ENCODE results near the gene ADORA1.
A peak's percentile ranks its signal among the peaks of the same experiment; 100 is the strongest.

Gene ADORA1

DNA sequence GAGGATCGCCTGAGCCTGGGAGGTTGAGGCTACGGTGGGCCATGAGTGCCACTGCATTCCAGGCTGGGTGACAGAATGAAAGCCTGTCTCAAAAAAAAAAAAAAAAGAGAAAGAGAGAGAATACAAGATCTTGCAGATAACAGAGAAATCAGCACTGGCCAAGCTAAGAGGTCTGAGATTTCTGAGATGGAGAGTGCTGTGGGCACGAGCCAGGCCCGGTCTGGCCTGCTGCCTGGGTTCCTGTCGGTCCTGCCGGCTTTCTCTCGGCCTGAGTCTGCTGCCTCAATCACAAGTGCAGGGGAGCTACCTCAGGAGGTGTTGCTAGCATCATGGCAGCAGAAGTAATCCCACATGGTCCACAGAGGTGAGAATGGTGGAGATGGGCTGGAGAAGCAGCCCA, 19.0 kb downstream of the ADORA1 start:
- H3K4me3 ChIP-seq (replicated peaks; ENCODE audit: insufficient read depth, low read length): no peak overlapping the region
- H3K27me3 ChIP-seq (ENCODE audit: insufficient read depth, poor library complexity, severe bottlenecking): no peaks in the 10 kb centered on the region
- no peak overlapping the region for H3K27ac ChIP-seq (replicated peaks)
- no peak for DNase-seq (ENCODE audit: low read depth in 1 of 2, low spot score in 1 of 2)
- TF ChIP-seq CTCF (IDR thresholded peaks at IDR 0.05; ENCODE audit: insufficient read depth, low read length) (no peak), GABPA (IDR thresholded peaks at IDR 0.05; ENCODE audit: low read depth) (no peak), POLR2AphosphoS5 (IDR thresholded peaks at IDR 0.05; ENCODE audit: low read depth) (no peak), SPI1 (IDR thresholded peaks at IDR 0.05; ENCODE audit: borderline replicate concordance, low read depth) (no peak)
- TF ChIP-seq, protein P1, sequence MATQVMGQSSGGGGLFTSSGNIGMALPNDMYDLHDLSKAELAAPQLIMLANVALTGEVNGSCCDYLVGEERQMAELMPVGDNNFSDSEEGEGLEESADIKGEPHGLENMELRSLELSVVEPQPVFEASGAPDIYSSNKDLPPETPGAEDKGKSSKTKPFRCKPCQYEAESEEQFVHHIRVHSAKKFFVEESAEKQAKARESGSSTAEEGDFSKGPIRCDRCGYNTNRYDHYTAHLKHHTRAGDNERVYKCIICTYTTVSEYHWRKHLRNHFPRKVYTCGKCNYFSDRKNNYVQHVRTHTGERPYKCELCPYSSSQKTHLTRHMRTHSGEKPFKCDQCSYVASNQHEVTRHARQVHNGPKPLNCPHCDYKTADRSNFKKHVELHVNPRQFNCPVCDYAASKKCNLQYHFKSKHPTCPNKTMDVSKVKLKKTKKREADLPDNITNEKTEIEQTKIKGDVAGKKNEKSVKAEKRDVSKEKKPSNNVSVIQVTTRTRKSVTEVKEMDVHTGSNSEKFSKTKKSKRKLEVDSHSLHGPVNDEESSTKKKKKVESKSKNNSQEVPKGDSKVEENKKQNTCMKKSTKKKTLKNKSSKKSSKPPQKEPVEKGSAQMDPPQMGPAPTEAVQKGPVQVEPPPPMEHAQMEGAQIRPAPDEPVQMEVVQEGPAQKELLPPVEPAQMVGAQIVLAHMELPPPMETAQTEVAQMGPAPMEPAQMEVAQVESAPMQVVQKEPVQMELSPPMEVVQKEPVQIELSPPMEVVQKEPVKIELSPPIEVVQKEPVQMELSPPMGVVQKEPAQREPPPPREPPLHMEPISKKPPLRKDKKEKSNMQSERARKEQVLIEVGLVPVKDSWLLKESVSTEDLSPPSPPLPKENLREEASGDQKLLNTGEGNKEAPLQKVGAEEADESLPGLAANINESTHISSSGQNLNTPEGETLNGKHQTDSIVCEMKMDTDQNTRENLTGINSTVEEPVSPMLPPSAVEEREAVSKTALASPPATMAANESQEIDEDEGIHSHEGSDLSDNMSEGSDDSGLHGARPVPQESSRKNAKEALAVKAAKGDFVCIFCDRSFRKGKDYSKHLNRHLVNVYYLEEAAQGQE (IDR thresholded peaks at IDR 0.05; ENCODE audit: insufficient replicate concordance, low read depth): no peak

DNA sequence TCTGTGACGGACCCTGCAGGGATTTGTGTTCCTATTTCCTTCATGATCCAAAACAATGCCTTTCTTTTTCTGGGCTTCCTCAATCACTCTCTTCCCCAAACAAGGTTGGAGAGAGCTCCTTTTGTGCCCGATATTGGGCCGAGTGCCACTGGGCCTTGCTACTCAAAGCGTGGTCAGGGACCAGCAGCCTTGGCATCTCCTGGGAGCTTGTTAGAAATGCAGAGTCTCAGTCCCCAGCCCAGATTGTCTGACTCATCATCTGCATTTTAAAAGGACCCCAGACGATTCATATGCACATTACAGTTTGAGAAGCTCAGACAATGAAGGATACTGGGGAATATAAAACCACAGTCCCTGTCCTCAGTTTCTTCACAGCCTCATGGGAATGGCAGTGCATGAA, 19.9 kb downstream of the ADORA1 start:
- TF ChIP-seq GABPA (IDR thresholded peaks at IDR 0.05; ENCODE audit: low read depth): no peak
- no peak for TF ChIP-seq SPI1 (IDR thresholded peaks at IDR 0.05; ENCODE audit: borderline replicate concordance, low read depth)
- no peak for TF ChIP-seq POLR2AphosphoS5 (IDR thresholded peaks at IDR 0.05; ENCODE audit: low read depth)
- no peak for TF ChIP-seq CTCF (IDR thresholded peaks at IDR 0.05; ENCODE audit: insufficient read depth, low read length)
- TF ChIP-seq, protein P1 (IDR thresholded peaks at IDR 0.05; ENCODE audit: insufficient replicate concordance, low read depth): no peak
- no peak overlapping the region for H3K27ac ChIP-seq (replicated peaks)
- no peaks in the 10 kb centered on the region for H3K27me3 ChIP-seq (ENCODE audit: insufficient read depth, poor library complexity, severe bottlenecking)
- DNase-seq (ENCODE audit: low read depth in 1 of 2, low spot score in 1 of 2): no peak
- H3K4me3 ChIP-seq (replicated peaks; ENCODE audit: insufficient read depth, low read length): no peak overlapping the region

GRCh38 chr1:203148127-203148526, 20.6 kb downstream of the ADORA1 start:
- Histone ChIP-seq H3K27ac (replicated peaks) (no peak overlapping the region), H3K27me3 (ENCODE audit: insufficient read depth, poor library complexity, severe bottlenecking) (no peaks in the 10 kb centered on the region), H3K4me3 (replicated peaks; ENCODE audit: insufficient read depth, low read length) (no peak overlapping the region)
- DNase-seq (ENCODE audit: low read depth in 1 of 2, low spot score in 1 of 2): no peak
- TF ChIP-seq SPI1 (IDR thresholded peaks at IDR 0.05; ENCODE audit: borderline replicate concordance, low read depth) (no peak), CTCF (IDR thresholded peaks at IDR 0.05; ENCODE audit: insufficient read depth, low read length) (peak; percentile 47), POLR2AphosphoS5 (IDR thresholded peaks at IDR 0.05; ENCODE audit: low read depth) (no peak)
- TF ChIP-seq, protein P1 (IDR thresholded peaks at IDR 0.05; ENCODE audit: insufficient replicate concordance, low read depth): no peak
